GM18867 (cell line): Measurements from ENCODE around the gene LRRC36.
A peak's percentile ranks its signal among the peaks of the same experiment; 100 is the strongest.
"Not testable (repeated sequence)": the region's sequence is repeated elsewhere in the genome, so short reads cannot be mapped to it uniquely, and the experiment has no call there.

Source experiments
- ATAC-seq: cut with Tn5 transposase; IDR thresholded peaks from one replicate; pipeline ENCODE4 v1.9.1; 2021; ENCODE audit warnings: mild to moderate bottlenecking, moderate library complexity; ENCODE audit not compliant: unreplicated experiment

The LRRC36 gene

DNA sequence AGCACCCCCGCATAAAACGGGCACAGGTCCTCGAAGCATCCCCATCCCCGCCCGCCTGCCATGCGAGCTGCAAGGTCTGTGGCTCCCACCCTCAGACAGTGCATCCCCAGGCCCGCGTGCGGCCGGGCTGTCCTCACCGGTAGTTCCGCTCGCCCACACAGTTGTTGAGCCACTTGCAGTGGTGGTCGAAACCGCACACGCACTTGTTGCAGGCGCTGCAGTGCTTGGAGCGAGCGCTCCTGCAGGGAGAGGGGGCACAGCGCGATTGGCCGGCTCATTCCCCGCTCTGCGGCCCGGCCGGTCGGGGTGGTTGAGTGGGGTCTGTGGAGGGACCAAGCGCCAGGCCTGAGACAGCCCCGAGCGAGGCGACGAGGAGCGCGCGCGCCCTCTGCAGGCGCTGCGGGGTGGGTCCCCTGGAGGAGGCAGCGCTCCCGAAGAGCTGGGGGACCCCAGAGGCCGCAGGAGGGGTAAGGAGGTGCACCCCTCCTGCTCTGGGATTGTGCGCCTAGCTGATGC is 72.7 kb downstream of the LRRC36 start:
- no peak for ATAC-seq

DNA sequence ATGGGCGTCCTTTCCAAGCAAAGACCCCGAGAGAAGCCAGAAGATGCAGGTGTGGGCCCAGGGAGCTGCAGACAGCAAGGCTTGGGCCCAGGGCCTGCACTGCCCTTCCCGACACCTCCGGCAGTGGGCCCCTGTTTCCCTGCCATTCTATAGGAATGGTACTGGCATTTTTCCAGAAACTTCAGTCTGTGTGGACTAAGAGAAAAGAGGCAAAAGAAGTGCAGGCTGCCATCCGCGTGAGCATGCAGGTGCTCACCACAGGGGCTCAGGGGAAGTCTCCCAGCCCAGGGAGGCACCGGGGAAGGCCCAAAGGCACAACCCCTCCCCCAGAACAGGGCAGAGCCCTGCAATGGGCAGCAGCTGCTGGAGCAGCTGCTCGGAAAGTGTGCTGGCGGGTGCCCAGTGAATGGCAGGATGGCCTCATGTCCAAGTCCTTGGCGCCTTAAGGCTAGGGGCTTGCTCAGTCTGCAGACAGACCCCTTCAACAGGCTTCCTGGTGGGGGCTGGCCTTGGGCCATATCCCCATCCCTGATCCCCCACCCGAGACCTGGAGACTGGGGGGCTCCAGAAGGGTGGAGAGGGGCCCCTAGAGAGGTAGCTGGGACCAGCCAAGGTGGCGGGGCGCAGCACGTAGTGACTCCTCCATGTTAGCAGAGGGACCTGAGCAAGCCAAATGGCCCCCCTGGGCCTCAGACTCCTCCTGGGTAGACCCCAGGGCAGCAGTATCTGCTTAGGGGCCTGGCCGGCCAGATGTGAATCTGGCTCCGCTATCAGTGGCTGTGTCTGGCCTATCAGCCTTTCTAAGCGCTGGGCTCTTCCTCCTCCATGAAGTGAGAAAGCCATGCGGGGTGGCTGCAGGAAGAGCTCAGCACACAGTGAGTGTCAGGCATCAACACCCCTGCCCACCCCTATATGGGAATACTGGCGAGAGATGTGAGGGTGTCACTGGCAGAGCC is 73.4 kb downstream of the LRRC36 start:
- no peak for ATAC-seq

DNA sequence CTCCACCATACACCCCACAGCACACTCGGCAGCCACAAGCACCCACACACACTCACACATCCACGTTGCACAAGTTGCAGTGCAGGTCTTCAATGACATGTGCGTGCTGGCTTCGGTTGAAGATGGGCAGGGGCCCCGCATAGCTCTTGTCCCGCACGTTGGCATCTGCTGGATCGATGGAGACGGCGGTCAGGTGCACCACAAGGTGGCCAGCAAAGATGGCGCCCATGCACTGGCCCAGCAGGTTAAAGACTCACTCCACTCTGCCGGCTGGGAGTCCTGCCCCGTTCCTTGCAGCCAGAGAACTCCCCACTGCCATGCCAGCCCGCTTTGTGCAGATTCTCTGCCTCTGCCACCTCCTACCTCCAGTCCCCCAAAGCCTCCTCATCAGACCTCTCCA is 74.3 kb downstream of the LRRC36 start:
- ATAC-seq: no peak

DNA sequence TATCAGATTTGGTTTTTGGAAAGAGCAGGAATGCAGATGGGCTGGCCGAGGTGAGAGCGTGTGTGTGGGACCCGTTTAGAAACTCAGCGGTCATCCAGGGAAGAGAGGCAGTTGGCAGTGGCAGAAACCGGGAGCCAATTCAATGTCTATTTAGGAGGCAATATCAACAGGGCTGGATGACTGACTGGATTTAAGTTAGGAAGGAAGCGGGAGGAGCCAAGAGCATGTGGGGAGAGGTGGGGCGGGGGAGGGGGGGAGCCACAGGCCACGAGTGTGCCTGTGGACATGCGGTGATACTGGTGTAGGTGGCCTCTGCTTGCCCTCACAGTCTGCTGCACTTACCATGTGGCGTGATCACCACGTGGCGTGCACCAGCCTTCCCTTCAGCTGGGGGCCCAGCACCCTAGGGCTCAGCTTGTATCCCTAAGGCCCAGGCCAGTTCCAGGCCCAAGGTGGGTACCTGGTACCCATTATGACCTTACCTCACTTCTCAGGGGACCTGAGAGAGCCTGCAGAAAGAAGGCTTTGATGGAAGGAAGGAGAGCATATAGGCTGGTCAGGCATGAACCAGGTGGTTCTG is 77.5 kb downstream of the LRRC36 start:
- ATAC-seq: no peak

DNA sequence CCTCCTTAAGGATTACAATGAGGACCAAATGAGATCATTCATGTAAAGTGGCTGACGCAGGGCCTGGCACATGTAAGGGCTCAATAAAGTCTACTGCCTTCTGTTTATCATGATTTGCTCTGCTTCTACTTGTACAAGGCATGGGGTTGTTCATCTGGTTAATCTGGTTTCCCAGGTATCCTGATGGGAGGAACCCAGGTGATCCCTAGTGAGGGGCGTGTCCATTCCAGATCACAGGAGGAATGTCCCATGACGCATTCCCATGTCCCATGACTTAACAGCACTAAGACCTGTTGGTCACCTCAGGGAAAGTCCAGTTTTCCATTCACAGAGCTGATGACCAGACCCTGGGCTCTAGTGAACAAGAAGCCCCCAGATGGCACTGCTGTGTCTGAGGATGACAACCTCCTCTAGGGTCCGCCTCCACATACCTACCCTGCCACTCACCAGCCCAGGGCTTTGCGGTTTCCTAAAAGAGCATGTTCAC is 78.2 kb downstream of the LRRC36 start:
- no peak for ATAC-seq

DNA sequence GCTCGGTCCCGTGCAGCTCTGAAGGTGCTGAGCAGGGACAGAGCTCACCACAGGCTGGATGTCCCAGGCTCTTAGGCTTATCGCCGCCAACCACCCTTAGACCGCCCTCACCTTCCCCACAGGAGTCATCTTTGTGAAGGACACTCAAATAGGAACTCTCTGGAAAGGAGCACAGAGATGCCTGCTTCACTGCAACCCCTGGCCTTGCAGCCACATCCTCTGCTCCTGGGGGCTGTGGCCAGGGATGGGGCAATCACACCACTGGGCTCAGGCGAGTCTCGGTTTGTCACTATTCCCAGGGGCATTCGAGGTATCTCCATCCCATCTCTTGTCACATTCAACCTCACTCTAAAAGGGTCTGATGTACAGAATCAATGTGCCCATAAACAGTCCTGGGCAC is 78.7 kb downstream of the LRRC36 start:
- ATAC-seq: no peak

DNA sequence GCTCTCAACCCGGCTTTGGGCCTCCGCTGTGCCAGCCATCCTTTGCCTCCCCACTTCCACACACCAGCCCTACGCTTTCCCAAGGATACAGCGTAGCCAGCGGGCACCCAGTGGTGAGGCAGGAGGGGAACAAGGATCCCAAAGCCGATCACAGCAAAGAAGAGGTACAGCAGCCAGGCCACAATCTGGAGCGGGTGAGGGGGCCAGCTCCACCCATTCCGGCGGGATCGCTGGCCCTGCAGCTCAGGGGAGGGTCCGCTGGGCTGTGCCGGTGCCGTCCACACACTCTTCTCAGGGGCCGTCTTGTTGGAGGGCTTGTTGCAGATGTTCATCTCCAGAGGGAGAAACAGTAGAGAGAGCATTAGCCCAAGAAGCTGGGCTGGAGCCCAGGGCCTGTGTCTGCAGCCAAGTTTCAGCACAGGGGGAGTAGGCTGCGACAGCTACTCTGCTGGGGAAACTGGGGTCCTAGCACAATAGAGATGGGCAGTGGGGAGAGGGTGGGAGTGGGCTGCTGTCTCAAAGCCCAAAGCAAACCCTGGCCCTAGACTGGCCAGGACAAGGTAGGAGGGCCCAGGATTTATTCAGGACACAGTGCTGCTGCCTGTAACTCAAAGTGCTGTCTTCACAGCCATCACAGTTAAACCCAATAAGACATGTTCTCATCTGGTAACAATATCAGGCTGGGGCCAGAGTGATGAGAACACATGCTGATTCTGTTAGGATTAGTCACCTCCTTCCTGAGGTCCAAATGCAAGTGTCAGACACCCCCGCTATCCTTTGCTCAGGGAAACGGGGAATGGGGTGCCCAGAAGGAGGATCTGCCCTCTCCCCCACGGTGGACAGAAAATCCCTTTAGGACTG is 79.7 kb downstream of the LRRC36 start:
- no peak for ATAC-seq

DNA sequence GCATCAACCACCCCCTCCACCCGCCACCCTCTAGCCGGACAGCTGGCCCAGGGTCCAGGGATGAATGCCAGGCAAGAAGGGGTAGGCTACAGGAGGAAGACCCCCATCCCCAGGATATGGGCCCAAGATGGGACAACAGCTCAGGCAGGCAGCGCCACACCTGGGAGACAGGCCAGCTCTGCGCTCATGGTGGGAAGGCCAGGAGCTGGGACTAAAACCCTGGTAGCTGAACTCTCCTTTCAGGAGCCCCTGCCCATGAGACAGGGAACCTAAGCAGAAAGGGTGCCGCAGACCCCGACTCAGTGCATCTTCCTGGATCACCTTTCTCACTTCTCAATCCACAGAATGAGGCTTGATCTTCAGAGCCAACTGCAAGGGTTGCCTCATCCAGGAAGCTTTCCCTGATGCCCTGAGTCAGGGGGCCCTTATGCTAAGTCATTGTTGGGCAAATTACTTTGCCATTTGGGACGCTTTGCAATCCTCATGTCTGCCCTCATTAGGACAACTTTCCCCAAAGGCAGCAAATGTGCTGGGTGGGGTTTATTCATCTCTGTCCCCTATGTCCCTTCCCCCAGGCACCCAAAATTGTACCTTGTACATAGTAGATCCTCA is 80.7 kb downstream of the LRRC36 start:
- no peak for ATAC-seq

DNA sequence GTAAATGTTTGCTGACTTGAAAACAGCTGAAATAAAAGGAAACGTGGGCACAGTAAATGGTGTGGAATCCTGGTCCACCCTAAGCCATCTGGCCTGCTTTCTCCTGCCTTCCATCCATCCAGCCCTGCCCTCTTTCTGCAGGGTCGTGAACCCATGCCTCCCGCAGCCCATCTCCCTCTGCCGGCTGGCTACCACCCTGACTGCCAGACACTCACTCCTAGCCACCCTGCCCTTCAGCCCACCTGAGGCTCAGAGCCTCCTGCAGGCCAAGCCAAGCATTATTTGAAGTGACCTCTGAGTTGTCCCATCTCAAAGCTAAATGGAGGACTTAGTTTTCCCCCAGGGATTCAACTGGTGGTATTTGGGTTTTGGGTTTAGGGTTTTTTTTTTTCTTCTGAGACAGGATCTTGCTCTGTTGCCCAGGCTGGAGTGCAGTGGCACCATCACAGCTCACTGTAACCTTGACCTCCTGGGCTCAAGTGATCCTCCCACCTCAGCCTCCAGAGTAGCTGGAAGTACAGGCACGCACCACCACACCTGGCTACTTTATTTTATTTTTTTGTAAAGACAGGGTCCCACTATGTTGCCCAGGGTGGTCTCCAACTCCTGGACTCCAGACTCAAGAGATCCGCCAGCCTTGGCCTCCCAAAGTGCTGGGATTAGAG is 81.3 kb downstream of the LRRC36 start:
- ATAC-seq: no peak

DNA sequence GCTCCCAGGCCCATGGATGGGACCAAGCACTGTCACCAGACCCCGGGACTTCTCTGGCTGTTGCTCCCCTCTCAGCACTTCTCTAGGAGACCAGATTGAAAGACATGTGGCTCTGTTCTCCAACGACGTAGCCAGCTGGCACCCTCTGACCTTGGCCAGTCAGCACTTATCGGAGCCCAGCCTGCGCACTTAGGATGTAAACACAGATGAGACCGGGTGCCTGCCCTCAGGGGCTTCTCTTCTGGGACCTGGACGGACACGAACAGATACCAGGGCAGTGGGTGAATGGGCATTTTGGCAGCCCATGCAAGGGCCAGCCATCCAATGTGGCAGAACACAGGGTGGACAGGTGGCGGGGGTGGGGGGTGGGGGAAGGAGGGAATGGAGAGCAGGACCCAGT is 83.0 kb downstream of the LRRC36 start:
- no peak for ATAC-seq

DNA sequence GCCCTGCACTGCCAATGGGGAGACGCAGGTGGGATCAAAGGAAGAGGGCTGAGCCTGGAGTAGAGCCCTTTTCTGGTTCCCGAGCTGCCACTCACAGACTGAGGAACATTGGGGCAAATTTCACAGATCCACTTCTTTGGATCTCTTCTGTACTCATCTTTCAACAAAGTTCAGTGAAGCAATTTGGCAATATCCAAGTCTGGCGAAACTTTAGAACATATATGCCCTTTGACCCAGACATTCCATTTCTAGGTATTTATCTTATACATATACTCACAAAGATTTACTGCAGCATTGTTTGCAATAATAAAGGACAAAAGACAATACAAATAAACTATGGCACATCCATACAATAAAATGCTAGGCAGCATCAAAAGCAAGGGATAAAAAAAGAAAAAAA is 84.7 kb downstream of the LRRC36 start:
- ATAC-seq: no peak

DNA sequence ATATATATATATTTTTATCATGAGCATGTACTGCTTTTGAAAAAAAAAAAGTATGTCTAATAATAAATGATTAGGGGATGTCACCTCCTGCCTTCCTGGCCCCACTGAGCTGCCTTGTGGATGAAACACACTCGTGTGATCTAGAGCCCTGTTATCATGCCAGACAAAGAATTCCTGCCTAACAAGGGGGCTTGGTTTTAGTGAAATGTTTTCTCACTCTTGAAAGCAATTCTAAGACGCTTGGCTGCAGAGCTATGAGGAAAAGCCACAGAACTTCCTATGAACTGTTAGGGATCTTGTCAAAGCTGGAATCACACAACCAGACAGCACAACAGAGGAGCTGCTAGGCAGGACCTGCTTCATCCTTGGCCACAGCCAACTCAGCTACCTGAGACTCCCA is 85.7 kb downstream of the LRRC36 start:
- ATAC-seq: no peak

DNA sequence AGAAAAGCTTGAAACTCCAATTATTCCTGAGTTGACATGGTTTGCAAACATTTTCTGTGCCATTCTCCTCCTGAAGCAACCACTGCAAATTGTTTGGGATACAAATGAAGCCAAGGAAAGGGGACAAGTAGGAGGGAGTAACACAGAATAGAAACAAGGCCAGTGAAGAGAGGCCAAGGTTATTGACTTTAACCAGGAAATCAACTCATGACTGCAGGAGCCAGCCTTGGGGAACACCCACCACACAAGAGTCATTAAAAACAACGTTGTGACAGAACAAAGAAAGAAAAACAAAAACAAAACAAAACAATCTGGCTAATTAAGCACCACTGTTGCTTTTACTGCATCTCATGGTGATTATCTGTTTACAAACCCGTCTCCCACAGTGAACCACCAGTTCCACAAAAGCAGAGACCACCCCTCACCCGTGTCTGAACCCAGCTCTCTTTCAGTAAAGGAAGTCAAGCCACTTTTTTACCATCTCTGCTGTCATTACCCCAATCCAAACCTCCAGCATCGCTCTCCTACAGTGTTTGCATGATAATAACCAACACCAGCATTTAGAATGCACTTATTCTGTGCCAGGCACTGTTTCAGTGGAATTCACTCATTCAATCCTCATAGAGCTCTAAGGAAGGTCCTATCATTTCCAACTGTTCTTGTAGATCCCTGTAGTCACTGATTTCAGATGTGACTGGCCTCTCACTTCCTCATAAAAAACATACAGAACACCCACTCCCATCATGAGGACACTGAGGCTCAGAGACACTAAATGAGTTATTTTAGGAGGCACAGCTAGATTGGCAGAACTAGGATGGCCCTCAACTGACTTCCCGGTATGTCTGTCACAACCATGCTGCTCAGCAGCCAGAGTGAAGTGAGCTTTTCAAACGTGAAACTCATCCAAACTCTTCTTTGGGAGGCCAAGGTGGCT is 87.6 kb downstream of the LRRC36 start:
- no peak for ATAC-seq

DNA sequence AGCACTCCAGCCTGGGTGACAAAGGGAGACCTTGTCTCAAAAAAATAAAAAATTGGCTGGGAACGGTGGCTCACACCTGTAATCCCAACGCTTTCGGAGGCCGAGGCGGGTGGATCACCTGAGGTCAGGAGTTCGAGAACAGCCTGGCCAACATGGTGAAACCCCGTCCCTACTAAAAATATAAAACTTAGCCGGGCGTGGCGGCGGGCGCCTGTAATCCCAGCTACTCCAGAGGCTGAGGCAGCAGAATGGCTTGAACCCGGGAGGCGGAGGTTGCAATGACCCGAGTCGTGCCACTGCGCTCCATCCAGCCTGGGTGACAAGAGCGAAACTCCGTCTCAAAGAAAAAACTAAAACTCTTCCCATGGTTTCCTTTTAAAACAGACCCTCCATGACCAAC is 88.8 kb downstream of the LRRC36 start:
- not testable (repeated sequence) for ATAC-seq

DNA sequence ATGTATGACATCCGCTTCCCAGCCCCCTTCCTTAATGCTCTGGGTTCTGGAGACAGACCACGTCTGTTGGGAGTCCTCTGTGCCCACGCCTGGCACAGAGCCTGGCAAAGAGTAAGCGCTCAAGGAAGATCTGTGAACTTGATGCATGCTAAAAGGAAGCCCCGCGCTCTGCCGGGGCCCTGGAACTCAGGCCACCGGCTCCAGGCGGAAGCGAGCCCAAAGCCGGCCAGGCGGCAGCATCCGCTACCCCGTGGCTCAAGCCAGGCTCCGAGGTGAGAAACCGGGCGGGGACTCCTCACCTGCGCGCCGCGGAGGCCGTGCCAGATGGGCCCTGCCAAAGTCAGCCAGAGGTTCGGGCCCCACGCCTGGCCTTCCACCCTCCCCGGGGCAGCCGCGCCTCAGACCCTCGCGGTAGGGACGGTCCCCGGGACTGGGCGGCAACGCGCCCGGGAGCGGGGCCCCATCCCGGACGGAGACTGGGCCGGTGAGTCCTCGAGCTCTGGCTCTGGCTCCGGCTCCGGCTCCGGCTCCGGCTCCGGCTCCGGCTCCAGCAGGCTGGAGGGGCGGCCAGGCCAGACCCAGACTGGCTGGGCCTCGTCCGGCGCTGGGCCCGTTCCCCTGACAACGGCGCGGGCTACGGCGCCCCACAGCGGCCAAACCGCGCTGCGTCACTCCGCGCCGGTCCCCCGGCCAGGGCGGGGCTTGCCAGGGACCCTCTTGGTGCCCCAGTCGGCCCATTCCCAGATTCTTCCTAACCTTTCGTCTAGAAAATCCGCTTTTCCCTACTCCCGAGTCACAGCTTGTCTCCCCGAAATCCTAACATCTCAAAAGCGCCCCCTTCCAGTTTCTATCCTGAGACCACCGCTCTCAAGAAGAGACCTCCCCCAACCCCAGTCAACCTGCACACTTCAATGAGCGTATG is 89.5 kb downstream of the LRRC36 start, which contains the start of gene ZDHHC1:
Gene ZDHHC1, minus strand, starts transcription at position 606 of the 922 bp plus-strand sequence. CDS start 8,702 bp downstream, outside the sequence.
- ATAC-seq: peak; percentile 72

DNA sequence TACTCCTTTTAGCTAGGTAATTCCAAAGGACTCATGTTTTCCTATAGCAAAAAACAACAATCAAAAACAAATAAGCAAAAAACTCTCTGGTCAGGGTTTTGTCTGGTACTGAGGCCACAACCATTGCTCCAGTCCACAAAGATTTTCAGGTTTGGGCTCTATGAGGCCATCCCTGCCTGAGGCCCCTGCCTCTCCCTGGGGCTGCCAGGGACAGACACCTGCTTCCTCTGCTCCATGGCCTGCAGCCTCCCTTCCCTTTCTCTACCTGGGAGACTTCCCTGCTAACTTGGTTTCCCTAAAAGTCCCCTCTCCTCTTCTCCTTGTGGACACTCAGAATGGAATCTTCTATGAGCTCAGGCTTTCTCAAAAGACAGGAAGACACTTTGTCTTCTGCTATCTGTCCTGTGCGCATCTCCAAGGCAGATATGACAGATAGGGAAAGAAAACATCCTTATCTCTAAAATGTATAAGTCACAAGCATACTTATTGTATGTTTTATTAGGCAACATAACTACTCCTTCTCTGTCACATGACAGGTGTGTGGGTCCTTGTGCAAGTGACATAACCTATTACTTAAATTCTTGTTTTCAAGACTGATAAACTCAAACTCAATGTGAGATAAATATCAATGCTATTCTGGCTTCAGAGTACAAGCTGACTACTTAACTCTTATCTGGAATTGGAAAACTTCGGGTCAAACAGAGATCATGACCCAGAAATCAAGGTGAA is 90.9 kb downstream of the LRRC36 start:
- no peak for ATAC-seq

DNA sequence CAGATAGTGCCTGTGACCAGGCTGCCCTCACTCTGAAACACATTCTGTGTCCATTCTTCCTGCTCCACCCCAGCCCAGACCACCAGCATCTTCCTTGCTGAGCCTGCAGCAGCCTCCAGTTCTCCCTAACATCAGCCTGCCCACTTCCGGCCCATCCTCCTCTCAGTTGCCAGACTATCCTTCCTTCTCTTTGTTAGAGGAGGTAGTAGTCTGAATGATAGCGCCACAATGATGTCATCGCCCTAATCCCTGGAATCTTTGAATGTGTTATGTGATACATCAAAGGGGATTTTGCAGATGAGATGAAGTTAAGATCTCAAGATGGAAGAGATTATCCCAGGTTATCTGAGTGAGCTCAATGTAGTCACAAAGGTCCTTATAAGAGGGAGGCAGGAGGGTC is 92.9 kb downstream of the LRRC36 start:
- ATAC-seq: no peak
